Posterior vena cava (tissue), 2 donors: ENCODE measurements around the gene PRDM10. TPM values are rescaled to one million over a fixed set of nuclear protein-coding genes. Genes with fewer than 3 reads are reported as not detected.
"Not testable (repeated sequence)": the region's sequence is repeated elsewhere in the genome, so short reads cannot be mapped to it uniquely, and the experiment has no call there.

Source experiments
- DNase-seq: peaks from one replicate; pipeline ENCODE4 v3.0.0-alpha.2; 2020; ENCODE audit warnings: low spot score
- intact Hi-C, 2 donors: fragments of 100-400 bp; cut with DNase I; formaldehyde crosslinking; loops; one replicate each; pipeline versions ENCODE4 v1.14.1 to v1.14.2; 2022 to 2023
- total RNA-seq, 2 donors: library from RNA; stranded (reverse); fragmentation: NEBNext Ultra II Directional; extraction: Animal tissue kit (Norgen Biotek cat#: 25700); gene quantifications; one replicate each; pipeline ENCODE4 v1.2.1, GENCODE V29; 2021
- donor health status: DM: yes; HTN: yes; CAD: no.
- donor health status: DM: yes; HTN: yes; CAD: no.

Gene PRDM10
- total RNA-seq, 2 donors from 2014 or later = 5.0 to 10.7 TPM

DNA sequence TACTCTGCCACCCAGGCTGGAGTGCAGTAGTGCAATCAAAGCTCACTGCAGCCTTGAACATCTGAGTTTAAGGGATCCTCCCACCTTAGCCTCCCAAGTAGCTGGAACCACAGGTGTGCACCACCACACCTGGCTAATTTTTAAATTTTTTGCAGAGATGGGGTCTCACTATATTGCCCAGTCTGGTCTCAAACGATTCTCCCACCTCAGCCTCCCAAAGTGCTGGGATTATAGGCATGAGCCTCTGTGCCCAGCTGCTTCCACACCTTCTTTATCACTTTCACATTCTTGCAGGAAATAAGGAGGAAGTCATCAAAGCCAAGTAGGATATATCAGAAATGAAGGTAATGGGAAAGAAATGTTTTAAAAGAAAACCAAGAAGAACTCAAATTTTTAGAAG is 47.9 kb downstream of the PRDM10 start:
- DNase-seq, intact Hi-C loops: not testable (repeated sequence)

DNA sequence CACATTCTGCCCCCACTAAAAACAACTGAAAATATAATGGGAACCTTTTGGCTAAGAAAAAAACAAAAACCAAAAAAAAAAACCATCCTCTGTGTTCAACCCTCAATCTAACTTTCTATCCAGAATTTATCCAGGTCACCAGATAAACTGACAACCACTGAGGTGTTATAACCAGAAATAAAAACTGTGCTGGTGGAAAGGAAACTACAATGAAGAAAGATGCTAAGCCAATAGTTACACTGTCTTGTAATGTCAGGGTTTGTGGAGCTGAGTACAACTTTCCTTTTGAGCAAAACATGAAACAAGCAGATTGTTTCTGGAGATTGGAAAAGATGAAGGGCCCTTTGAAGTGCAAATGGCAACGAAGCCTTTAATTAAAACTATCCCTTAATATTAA is 50.8 kb downstream of the PRDM10 start:
- intact Hi-C loops = no loop called here
- no peak for DNase-seq

DNA sequence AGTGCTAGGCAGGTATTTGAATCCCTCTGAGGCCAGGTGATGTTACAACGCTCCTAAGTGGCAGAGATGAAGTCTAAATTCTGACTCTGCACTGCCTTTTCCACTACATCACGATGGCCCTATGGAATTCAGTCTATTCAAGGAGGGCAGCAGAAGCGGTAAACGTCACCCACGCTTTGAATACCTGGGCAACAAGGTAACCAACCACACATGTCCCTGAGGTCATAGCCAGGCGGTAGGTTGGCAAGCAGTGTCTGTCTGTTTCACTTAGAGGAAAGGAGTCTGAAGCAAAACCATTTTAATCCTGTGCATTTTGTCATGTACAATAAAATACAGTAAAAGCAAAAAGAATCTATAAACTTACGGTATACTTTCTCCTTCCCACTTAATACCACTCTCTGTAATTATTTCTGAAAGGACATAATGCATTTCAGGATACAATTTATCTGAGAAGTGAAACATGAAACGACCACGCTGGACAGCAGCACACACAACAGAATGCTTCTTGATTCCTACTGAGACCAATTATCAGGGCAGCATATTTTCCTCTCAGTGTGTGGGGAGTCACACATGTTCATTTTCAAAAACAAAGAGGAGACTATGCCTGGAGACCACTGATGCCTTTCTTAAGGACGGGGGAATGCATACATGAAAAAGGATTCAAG is 51.3 kb downstream of the PRDM10 start:
- intact Hi-C loops = no loop called here
- no peak for DNase-seq

DNA sequence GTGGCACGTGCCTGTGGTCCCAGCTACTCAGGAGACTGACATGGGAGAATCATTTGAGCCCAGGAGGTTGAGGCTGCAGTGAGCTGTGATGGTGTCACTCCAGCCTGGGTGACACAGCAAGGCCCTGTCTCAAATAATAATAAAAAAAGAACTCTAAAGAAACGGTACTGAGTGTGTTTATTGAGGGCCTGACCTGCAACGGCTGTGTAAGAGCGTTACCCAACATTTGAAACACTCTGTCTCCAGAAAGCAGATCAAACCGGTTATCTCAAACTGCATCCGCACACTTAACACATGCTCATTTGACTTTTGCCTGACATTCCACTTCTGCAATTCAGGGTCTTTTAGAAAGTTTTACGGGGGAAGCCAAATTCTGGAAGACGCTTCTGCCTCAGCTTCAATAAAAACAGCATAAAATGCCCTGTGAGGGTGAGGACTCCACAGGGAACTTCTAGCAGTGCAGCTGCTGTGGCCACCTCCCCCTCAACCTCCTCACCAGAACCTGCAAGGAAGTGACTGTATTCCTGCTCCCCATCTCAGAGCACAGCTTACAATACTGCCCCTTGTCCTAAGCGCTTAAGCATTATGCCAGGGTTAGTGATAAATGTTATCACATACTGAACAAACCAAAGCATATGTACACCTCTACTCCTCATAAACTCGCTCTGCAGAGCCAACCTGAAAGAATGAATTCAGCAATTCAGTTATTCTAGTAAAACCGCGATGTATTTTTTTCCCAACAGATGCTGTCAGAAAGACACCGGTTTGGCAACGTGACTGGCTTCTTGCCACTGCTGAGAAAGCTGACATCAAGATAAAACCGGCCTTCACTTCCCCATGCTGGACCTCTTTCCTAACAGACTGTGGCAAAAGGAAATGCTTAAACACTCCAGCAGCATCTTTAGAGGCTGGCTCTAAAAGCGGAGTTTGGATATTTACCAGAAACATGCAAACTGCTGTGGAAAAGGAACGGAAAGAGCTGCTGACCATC is 52.2 kb downstream of the PRDM10 start:
- DNase-seq = peak; percentile 90
- intact Hi-C loops = no loop called here

DNA sequence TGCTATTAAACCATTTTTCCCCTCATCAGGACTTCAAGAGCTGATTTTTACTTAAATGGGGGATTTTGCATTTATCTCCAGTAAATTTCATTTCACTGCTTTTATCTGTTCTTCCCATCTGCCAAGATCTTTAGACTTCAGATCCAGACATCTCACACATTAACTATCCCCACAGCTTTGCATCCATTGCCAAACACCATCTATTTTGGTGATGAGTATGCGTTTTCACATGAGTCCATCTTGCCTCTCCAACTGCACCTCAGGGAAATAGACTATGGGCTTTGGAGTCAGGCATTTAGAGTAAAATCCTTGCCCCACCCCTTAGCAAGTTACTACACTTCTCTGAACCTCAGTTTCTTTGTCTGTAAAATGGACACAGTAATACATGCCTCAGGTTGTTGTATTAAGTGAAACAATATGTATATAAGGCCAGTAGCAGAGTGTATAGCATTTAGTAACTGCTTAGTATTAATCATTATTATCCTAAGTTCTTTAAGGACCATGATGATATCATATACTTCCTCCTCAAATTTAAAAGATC is 53.6 kb downstream of the PRDM10 start:
- no peak for DNase-seq
- intact Hi-C loops = no loop called here

DNA sequence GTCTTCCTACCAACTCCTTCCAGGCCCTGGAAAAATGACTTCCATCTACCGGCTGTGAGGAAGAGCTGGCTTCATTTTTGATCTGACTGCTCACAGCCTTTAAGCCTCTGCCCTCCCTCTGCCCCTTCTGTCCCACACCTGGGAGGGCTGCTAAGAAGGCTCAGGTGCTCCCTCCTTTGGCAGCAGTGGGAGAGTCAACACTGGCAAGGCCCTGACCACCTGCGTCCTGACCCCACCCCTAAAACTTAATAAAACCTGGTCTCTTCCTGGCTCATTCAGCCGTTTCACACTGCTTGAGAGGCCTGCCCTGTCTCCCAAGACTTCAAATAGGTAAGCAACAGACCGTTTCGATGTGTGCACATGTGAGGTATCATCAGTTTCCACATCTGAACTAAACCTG is 55.2 kb downstream of the PRDM10 start:
- no peak for DNase-seq

DNA sequence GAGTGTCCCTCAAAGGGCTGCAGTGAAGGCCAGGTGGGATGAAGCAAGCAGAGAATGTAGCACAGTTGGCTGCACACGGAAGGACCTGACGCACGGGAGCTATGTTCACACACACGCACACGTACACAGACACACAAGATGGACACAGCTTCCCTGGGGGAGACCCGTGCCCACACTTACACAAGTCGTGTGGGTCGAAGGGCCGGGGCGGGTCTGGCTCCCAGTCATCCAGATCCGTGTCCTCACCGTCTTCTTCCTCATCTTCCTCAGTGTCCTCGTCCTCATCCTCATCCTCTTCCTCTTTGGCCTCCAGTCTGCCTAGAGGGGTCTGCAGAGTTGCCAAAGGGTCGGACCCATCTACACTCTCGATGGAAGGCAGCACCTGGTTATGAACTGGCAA is 55.7 kb downstream of the PRDM10 start:
- peak; percentile 71 for DNase-seq
- intact Hi-C loops = no loop called here

More for the DNA sequence above, 55.2 kb downstream of the PRDM10 start:
- intact Hi-C loops = no loop called here

DNA sequence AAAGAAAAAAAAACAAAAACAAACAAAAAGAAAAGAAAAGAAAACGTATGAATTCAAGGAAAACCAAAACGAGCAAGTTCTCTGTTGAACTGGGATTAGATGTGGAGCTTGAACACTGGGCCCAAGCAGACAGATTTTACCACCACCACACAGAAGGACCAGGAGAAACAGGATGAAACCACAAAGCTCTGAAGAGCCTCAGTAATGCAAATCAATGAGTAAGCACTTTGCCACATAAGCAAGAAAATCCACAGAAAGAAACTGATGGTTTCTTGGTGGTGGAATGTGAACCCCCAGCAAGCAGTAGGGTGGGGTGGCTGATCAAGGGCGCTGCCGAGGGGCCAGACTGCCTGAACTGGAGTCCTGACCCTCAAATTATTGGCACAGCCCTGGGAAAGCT is 56.4 kb downstream of the PRDM10 start:
- intact Hi-C loops = no loop called here
- DNase-seq = no peak

DNA sequence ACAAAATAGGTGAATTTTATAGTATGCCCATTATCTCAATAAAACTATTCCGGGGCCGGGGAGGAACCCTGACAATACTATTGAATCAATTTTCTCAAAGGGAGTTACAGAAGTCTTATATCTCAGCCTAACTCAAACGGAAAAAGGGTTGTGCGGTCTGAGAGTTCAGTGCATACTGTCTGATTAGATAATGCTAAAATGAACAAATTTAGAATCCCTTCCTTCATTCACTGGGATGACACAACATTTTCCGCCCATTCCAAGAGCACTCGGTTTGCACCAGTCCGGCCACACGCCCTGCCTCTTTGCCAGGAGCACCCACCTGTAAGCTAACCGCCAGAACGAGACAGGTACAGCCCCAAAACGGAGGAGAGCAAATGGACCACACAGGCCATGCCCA is 57.3 kb downstream of the PRDM10 start:
- DNase-seq = no peak
- intact Hi-C loops = no loop called here

DNA sequence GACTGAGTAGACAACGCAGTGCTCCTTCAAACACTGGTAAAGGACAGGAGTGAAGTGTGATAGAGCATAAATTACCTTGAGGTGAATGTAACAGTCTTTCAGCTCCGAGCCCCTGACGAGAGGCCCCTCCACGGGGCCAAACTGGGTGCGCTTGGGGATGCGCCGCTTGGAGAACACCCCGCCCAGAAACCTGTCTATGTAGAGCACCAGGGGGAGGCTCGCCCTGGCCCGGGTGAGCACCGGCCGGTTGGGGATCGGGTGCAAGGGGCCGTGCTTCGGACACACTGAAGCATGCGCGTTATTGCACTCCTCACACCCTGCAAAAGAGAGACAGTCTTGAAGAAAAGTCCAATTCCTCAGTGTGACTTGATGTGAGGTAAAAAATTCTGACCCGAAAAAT is 57.9 kb downstream of the PRDM10 start:
- intact Hi-C loops = loop anchor here in 1 of 2 donors (5.0 kb wide), 1 partner anchor 1213 kb away; no protein-coding TSS in a partner anchor
- no peak for DNase-seq

DNA sequence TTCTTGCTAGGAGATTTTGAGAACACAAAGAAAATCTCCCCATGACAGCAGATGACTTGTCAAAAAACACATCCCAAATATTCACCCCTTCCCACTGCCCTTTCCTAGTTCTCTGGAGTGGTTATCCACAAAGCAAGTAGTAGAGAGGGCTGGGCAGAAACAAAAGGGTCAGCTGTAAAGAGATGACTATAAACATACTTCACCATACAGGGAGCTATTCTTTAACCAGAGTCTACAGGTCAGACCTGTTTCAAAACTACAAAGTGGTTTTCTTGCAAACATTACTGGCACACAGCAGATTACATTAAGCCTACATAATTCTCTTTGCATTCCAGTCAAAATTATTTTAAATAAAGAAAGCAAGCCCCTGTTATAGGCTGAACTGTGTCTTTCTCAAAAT is 59.6 kb downstream of the PRDM10 start:
- DNase-seq = no peak
- intact Hi-C loops = loop anchor here in 1 of 2 donors (5.0 kb wide), 1 partner anchor 1214 kb away; no protein-coding TSS in a partner anchor

DNA sequence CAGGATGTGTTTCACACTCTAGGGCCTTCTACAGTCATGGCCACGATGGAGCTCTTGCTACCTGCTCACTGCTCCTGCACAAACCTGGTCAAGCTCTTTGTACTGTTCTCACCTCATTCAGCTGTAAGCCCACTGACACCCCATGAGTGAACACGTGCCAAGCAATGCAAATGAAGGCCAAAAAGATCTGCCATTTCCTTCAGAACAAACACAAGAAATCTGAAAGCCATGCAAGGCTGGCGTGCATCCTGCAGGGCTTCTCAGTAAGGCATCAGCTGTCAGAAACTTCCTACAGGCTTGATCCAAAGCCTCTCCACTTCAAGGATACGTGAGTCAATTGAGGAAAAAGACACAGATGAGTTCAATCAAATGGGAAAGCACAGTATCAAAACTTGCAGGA is 63.1 kb downstream of the PRDM10 start:
- no peak for DNase-seq
- intact Hi-C loops = no loop called here

DNA sequence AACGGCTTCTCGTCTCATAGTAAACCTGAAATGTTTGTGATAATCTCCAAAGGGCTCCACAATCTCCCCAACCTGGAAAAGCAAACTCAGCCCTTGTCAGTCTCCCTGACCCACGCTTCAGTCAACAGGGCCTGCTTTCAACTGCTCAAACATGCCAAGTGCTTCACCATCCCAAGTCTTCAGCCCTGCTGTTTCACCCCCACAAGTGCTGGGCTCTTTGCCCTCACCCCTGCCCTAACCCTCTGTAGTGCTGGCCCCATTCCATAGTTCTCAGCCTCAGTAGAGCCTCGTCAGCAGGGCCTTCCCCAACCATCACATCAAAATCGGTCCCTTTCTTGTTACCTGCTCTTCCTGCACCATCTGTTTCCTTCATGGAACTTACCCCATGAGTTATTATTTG is 63.9 kb downstream of the PRDM10 start:
- intact Hi-C loops = no loop called here
- no peak for DNase-seq

DNA sequence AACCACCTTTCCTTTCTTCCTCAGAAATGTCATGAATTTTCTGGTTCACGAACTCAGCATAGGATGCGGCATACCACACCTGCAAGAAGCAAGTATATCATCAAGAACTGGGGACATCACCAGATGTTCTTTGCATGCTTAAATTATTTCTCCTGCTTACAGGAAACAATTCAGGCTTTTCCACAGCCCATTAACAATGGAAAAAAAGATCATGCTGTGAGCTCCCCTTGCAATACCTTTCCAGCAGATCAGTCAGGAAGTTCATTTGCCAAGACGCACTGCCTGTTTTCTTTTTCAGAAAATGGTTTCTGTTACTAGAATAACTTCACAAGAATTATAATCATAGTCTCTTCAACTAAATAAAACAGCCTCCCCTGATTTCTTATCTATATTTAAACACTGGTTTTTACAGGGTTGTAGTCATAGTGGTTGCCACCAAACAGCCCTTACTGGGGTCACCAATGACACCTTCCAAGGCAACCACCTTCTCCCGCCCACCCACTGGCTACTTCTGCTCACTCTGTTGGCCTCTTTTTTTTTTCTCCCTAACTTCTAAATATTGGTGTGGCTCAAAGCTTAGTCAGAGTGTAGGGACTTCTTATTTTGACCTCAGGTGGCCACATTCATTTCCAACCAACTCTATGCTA is 64.9 kb downstream of the PRDM10 start:
- intact Hi-C loops = no loop called here
- DNase-seq = no peak

DNA sequence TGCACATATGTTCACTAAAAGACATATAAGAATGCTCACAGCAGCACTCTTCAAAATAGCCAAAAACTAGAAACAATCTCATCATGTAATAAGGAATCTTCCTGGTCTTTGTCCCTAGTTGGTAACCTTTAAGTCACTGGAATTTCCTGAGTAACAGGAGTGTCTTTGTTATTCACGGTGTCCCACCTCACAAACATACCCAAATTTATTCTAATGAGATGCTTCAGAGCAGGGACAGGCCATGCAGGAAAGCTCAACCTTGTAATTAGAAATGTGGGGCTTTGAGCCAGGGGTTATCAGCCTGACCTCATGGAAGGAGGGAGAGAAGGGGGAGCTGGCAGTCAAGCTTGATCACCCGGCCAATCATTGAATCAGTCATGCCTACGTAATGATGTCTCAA is 66.9 kb downstream of the PRDM10 start:
- intact Hi-C loops = no loop called here
- DNase-seq = no peak

DNA sequence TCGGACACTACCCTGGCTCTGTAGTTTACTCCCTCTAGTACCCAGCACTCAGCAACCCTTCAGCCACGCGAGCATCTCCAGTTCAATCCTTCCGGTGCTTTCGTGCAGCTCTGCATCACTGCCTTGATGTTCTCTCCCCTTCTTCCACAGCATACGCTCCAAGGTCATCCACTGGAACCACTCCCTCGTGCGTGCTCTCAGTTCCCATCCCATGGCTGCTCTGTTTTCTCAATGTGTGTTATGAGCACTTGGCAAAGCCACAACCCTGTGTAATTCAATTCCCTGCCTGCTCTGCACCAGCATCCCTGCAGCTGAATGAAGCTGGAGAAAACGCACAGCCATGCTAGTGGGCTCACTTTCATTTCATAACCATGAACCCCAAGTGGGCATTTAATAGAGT is 68.7 kb downstream of the PRDM10 start:
- DNase-seq = no peak
- intact Hi-C loops = no loop called here

DNA sequence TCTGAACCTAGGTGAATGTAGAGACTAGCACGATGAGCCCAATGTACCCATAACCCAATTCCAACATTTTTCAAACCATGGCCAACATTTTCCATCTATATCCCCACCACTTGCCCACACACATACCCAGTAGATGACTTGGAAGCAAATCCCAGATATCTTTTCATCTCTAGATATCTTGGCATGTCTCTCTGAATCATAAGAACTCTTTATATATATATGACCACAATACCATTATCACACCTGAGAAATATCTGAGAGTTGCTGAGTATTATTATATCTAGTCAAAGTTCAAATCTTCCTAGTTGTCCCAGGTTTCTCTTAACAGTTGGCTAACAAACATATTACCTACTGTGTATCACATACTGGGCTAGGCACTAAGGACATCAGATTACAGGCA is 69.4 kb downstream of the PRDM10 start:
- intact Hi-C loops = no loop called here
- no peak for DNase-seq

DNA sequence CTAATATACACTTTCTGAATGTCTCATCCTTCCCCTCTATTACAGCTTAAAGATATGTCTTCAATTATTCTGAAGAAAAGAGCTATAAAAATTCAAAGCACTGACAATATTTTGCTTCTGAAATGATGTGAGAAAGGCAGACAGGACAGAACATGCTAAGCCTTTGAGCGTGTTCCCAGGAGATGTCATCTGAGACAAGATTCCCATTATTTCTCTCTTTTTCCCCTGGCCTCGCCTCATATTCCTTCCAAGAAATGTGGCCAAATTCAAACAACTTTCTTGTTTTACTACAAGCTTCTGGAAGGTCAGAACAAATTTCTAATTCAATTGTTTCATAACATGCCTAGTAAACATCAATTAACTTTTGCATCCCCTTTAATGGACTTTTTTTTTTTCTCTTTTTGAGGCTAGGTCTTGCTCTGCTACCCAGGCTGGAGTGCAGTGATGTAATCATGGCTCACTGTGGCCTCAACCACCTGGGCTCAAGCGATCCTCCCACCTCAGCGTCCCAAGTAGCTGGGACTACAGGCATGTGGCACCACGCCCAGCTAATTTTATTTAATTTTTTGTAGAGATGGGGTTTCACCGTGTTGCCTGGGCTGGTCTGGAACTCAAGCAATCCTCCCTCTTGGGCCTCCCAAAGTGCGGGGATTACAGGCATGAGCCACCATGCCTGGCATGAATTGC is 70.1 kb downstream of the PRDM10 start:
- intact Hi-C loops = no loop called here
- DNase-seq = no peak

DNA sequence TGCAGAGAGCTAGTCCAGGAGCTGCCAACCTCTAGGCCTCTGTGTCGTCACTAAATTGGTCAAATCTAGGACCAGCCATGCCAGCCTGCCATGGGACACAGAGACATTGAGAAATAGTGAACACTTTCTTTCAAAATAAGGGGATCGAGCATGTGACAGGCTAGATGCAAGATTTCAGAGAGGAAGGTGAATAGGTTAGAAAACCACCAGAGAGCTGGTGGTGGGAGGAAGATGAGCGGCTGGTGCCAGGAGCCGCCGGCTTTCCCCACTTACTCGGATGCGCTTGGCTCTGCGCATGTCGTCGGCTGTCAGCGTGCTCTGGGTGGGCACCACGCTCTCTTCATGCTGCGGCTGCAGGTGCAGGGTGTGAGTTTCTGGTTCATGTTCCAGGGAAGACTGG is 71.9 kb downstream of the PRDM10 start:
- intact Hi-C loops = no loop called here
- no peak for DNase-seq
